Myocyte (in vitro differentiated cells): ENCODE data around the gene GTF3C5. TPM values are rescaled to one million over a fixed set of nuclear protein-coding genes. Genes with fewer than 3 reads are reported as not detected.
"Not testable (repeated sequence)": the region's sequence is repeated elsewhere in the genome, so short reads cannot be mapped to it uniquely, and the experiment has no call there.

ENCODE experiments used
- DNase-seq: peaks from one replicate; pipeline ENCODE4 v3.0.0-alpha.2; 2012; ENCODE audit warnings: low read depth
- total RNA-seq: library from RNA; depleted of rRNA; stranded (reverse); fragments of >200 nt; gene quantifications from 2 replicates; pipeline ENCODE4 v1.2.3, GENCODE V29; 2014

Gene GTF3C5
- total RNA-seq, 1 donor from 2014 or later: 50.6 TPM

DNA sequence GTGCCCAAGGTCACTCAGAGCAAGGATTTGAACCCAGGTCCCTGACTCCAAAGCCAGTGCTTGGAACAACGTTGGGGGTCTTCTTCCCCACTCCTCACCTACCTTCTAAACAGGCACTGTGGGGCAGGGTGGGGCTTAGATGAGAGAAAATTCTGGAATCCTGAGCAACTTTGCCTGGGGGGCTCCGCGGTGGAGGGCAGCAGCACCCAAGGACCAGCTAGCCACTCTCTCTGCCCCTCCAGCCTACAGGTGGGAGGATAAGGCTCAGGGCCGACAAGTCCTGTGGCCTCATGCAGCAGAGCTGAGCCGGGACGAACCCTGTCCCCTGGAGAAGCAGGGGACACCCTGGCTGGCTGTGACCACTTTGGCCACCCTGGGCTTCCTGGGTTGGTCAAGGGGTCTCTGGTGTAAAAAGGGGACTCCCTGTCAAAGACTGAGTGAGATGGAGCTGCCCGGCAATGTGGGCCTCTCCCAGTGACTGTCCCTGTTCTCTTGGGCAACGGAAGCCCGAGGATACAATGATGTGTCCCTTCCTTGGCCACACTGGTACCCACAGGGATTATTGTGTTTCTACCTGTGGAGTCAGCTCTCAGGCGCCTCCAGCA lies 57.5 kb downstream of the GTF3C5 start:
- no peak for DNase-seq

DNA sequence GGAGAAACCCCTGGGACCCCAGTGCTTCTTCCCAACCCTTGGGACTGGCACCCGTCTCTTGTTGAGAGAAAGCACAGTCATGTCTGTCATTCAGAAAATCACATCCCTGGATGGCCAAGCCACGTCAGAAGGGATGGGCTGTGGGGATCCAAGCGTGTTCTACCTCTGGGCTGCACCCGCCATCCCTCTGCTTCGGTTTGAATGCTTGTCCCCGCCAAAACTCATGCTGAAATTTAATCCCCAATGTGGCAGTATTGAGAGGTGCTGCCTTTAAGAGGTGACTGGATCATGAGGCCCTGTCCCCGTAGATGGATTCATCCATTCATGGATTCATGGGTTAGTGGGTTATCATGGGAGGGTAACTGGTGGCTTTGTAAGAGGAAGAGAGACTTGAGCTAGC lies 58.0 kb downstream of the GTF3C5 start:
- no peak for DNase-seq

DNA sequence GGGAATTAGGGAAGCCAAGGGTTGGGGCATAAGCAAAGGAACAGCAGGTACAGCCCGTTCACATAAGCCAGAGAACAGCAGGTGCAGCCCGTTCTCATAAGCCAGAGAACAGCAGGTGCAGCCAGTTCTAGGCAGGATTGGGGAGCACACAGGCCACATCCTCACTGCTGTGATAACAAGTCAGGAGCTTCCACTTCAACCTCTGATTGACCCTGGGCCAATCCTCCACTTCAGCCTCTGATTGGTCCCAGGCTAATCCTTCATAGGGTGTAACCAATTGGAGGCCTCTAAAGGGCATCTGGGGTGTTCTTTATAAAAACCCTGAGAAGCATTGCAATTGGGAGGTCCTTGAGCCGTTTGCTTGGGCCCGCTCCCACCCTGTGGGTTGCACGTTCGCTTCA lies 58.5 kb downstream of the GTF3C5 start:
- peak; percentile 46 for DNase-seq

DNA sequence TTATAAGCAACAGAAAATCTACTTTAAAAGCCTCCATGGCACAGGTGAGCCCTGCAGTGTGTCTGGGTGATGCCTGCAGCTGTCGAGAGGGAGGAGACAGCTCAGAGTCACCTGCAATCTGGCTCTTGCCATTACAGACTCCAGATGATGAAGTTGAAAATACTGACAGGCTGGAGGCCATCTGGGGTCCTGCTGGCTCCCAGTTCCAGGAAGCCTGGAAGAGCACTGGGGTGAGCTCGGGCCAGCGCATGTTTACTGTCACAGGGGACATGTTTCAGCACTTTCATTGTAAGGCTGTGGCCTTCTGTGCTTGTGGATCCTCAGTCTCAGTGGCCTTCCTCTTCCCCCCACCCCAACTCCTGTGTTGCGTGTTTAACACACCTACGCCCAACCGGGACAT lies 59.4 kb downstream of the GTF3C5 start:
- no peak for DNase-seq

DNA sequence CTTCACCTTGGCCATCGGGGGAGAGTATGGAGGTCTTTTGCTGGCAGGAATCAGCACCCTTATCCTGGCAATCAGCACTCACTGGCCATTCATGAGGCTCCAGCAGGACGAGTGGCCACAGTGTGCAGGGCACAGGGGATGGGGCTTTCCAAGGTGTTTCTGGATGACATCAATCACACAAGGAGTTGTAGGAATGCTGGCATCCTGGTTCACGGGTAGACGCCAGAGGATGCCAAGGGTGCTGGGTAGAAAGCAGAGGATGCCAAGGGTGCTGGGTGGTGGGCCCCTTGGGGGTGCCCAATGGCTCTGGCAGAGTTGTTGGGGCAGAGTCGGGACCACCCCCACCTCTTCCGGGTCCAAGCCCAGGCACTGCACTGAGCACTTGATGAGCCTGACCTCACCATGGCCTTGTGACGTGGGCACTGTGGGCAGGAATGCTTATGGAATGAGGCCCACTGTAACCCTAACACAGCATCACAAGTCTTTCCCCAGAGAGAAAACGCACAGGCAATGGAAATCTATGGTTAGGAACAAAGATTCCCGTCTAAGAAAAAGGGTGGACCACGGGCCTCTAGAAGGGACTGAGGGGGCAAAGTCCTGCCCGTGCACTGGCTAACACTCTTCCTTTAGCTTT lies 60.1 kb downstream of the GTF3C5 start:
- DNase-seq: no peak

DNA sequence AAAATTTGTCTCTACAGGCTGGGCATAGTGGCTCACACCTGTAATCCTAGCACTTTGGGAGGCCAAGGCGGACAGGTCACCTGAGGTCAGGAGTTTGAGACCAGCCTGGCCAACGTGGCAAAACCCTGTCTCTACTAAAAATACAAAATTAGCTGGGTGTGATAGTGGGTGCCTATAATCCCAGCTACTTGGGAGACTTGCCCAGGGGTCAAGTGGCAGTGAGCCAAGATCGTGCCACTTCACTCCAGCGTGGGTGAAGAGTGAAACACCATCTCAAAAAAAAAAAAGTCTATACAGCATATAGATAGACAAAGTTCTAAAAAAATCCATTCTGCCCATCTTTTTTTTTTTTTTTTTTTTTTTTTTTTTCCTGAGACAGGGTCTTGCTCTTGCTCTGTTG lies 63.6 kb downstream of the GTF3C5 start:
- DNase-seq: not testable (repeated sequence)

DNA sequence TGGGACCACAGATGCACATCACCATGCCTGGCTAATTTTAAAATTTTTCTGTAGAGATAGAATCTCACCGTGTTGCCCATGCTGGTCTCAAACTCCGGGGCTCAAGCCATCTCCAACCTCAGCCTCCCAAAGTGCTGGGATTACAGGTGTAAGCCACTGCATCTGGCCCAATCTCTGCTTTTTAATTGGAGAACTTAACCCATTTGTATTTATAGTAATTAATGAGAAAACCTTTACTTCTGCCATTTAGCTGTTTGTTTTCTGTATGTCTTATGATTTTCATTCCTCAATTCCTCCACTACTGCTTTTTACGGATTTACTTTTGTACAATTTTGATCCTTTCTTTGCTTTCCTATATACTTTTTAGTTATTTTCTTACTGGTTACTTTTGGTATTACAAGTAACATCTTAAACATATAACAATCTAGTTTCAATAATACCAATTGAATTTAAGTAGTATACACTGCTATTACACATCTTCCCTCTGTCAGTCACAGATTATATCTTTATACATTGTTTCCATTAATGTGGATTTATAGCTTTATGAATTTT lies 64.1 kb downstream of the GTF3C5 start:
- DNase-seq: no peak

DNA sequence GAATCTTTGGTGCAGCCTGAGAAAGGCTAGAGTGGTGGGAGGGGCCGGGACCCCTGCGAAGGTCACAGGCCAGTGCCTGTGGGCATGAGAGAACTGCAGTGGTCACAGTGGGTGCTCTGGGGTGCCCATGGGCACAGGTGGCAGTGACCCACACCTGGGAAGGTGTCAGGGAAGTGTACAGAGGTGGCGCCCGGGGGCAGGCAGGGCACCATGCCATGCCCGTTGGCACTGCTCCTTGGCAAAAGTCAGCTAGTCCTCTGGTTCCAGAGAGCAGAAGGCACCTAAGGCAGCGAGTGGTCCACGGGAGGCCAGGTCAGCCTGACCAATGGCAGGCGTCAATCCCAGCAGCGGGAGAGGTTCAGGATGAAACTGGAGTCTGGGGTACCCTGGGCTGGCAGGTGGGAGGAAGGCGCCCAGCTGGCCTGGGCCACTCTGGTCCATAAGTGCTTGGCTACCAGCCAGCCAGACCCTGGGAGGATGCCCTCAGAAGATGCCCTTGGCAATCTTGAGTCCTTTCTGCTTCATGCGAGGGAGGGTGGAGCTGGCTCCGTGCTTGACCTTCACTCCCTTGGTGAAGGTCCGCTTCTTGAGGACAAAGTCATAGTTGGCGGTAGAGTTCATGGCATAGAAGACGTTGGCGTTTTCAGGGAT lies 67.4 kb downstream of the GTF3C5 start:
- no peak for DNase-seq

DNA sequence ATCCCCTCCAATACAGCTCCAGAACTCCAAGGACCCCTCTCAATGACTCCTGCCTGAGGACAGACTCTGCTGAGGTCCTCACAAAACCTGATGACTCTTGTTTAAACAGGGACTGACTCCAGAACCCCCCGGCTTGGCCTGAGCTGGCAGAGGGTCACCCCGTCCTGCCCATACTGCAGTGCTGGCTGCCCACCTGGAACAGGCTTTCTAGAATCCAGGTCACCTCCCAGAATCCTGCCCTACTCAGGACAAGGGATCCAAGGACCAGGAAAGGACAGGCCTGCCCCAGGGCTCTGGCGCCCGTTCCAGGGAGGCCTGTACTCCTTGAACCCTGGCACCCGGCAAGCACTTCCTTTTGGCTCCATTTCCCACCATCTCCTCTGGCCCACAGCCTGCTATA lies 68.1 kb downstream of the GTF3C5 start:
- DNase-seq: no peak

DNA sequence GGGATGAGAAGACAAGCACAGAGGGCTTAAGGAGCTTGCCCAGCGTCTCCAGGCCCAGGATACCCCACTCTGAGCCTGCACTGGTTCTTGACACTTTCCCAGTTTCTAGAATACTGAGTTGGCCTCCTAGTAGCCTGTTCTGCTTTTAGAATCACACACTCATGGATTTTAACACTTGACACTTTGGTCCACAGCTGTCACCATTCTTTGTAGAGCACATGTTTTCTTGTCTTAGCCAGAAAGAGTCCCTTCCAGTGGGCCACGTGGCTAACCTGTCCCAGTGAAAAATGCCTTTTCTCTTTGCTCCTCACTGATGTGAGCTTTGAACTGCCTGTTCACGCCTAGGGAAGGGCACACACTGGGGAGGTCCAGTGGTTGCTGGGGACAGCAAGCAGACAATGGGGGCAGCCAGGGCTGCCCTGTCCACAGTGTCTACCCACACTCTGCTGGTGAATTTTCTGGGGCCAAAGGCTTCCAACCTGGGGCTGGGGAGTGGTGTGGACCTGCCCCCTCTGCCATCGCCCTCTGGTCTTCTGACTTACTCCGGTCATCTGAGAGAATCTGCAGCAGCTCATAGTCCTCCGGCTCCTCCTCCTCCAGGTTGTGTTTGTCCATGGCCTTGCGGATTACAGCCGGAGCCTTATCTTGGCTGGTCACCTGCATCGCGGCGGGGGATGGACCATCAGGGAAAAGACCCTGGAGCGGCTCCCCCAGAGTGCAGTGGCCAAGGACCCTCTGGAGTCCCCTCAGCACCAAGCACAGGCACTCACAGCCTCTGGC lies 69.1 kb downstream of the GTF3C5 start:
- peak; percentile 58 for DNase-seq

DNA sequence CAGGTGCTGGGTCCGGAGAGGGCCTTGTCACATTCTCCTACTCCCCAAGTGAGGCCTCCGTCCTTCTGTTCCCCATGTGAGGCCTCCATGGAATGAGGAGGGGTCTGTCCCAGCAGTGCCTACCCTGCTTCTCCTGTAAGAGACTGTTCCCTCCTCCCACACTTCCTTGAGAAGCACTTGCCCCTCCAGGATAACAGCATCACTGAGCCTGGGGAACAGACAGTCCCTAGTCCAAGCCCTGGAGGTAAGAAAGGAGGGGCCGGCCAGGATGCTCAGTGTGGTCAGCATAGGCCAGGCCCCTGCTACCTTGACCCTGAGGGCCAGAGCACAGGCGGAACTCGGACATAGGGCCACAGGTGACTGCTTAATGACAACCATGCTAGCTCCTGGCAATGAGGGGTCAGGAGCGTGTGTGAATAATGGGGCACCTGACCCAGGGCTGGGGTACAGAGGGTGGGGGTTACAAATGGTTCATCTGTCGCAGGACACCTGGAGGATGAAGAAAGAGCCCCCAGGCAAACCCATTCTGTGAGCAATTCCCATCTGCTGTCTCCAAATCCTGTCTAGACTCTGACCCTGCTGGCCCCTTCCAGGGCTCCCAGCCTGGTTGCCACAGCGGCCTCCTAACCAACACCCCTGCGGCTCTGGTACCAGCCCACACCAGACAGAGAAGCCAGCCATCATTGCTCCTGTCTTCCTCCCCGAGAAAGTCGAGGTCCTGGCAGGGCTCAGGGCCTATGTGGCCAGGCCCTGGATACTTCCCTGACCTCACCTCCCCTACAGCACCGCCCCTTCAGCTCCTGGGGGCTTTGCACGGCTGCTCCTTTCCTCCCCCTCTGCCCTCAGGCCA lies 69.9 kb downstream of the GTF3C5 start:
- DNase-seq: no peak

DNA sequence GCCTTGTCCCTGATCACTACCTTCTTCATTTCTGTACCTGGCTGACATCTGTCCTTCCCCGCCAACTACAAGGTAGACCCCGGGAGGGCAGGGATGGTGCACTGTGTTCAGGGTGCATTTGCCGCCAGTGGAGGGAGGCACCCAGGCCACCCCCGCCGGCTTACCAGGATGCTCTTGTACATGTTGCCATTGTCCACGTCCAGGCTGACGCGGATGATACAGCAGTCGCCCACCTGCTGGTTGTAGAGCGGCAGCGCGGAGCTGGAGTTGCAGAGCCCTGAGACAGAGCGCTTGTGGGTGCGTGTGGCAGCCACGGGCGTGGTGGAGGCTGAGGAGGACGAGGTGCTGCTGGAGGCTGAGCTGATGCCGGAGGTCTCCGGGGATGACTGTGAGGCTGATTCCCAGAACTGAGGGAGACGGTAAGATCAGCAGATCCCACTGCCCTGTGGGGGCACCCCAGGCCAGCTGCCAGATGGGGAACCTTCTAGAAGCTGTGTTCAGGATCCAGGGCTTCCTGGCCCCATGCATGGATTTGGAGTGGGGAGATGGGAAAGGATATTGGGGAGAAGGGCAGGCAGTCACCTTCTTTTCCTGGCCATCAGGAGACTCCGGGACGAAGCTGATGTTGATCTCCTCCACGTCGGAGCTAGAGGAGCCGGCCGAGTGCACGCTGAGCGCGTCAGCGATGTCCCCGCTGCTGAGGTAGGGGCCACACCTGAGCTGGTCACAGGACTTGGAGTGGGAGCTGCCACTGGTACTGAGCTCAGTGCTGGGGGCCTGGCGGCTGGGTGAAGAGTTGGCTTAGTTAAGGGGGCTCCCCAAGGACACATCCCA lies 70.8 kb downstream of the GTF3C5 start:
- DNase-seq: no peak

DNA sequence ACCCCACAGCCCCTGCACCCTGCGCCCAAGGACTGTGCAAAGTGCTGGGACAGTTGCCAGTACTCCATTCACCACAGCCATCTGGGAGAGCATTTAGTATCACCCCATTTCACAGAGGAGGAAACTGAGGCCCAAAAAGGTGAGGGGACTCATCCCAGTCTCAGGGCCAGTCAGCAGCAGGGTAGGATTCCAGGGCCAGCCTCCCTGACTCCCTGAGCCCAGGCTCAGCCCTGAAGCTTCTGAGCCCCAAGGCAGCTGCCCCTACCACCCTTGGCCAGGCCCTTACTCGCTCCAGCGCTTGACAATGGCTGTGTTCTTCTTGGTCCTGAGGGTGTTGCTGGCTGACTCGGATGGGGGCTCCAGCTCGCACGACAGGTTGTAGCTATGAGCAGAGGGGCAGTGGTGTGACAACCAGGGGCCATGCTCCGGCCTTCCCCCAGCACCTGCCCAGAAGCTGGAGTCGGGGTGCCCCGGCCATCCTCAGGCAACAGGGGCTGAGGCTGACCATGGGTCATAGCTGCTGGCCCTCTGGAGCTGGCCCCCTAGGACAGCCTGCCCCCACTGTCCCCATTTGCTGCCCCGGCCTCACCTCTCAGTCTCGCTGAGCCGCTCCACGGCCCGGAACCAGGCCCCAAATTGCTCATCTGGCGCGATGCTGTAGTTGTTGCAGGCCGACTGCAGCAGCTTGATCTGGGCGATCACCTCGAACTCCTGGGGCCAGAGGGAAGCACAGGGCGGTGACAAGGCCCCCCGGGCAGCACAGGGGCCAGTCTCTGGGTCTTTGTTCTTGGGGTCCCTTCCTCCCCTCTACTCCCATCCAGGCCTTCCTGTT lies 71.6 kb downstream of the GTF3C5 start:
- DNase-seq: no peak

DNA sequence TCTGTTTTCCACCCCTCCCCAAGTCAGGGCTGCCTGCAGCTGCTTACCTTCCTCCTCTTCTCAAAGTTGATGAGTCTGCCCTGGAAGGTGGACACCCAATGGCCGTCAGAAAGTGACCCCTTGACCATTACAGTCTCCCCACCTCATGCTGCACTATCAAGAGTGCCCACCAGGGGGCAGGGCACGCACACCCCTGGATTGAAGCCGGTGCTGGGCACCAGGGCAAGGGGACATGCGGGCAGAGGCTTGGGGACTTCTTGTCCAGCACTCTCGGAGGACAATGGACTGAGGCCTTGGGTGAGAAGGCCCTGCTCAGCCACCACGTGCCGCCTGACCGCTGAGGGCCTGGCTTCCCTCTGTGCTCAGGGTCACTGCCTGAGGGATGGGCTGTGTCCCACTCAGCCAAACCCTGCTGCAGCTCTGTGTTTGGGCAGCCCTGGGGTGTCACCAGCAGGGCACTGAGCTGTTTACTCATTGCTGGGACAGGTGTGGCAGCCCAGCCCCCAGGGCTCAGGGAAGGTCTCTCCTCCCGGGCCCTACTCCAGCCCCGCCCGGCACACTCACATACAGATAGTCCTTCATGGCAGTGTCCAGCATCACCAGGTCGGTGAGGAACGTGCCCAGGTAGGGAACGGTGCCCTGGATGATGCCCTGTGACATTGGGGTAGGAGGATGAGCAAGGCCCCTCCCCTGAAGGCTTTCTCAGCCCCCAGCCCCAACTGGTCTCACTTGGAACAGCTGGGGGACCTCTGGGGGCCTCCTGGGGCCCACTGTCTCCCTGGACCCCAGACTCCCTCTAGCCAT lies 72.6 kb downstream of the GTF3C5 start:
- peak; percentile 69 for DNase-seq

DNA sequence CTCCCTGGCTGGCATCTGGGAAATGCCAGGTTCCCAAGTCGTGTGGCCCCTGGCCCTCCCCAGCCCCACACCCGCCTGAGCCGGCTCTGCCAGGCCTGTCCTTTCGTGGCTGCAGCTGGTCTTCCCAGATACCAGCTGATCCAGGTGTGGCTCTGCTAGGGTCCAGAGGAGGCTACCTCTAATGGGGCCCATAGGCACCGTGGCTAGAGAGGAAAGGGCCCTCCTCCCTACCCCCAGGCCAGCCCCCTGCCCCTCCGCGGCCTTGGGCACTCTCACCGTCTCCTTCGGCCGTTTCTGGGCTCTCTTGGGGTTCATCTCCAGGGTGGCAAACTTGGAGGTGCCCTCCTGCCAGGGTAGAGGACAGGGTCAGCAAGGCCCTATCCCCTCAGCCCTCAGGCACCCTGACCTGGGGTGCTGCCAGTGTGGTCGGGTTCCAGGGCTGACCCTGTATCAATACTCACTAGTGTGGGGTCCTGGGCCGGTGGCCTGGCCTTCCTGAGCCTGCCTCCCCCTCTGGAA lies 73.2 kb downstream of the GTF3C5 start:
- no peak for DNase-seq

DNA sequence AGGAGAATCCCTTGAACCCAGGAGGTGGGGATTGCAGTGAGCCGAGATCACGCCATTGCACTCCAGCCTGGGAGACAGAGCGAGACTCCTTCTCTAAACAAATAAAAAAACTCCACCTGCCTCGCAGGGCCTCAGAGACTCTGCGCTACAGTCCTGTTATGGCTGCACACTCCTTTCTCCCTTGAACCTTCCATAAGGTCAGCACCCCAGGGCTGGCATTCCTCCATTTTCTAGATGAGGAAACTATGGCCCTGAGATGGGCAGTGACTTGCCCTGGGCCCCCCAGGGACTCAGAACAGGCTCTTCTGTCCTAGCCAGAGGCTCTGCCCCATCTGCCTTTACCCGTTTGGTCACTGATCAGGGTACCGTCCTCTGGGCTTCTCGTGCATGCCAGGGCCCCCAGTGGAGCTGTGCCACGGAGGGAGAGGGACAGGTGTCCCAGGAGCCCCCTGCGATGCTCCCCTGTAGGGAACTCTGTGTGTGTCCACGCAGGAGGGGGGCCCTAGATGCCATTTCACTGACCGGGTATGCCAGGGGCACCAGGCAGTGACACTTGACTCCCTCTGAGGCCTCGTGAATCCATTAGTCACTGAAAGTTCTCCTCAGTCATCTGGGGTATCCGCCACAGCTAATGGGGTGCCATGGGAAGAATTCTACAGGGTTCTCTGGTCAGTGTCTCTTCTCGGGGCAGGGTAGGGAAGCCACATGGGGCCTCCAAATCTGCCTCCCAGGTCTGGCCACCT lies 74.1 kb downstream of the GTF3C5 start:
- no peak for DNase-seq

DNA sequence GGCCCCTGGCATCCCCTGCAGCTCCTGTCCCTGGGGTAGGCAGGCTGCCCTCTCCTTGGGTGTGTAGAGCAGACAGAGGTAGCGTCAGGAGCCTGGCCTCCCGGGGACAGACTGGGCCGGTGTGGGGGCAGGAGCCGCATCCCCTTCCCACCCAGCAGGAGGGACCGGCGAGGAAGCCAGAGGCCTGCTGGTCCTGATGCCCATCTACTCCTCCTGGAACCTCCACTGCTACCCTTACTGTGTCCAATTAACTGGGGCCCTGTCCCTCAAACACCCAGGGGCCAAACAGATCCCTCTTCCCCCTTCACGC lies 74.6 kb downstream of the GTF3C5 start:
- DNase-seq: no peak
